Measurements from ENCODE around the gene NOS1AP. TPM values are rescaled to one million over a fixed set of nuclear protein-coding genes. Genes with fewer than 3 reads are reported as not detected.

NOS1AP gene
- polyA plus RNA-seq, 1 of the 3 experiments (the other 2 are of a cell fraction): 0.03 TPM

DNA sequence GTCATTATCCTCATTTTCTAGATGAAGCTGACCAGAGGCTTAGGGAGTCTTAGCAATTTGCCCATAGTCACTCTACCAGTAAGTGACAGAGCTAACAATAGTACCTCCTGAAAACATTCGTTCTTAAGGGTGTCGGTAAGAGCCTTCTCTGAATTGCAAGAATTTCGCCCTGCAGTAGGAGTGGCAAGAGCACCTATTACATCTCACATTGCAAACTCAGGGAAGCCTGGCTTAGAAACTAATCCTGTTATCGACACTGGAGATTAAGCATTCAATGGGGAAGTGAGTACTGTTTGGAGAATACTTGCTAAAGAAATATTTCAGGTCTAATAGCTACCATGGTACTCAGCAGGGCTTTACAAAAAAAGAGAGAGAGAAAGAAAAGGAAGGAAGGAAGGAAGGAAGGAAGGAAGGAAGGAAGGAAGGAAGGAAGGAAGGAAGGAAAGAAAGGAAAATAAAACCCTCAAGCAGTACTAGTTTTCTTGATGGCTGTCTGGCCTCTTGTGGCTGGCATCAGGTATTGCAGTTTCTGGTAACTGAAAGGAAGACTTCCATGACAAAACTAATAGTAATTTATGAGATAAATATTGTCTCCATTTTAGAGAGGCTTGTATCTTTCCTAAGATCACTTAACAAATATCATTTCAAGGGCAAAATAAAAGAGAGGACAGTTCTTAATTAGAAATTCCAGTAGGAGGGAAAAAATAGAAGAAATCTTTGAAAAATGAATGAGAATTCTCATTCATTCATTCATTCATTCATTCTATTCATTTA is 322.5 kb downstream of the NOS1AP start:
- Histone ChIP-seq H2AFZ (ENCODE audit: low read depth) (no peak overlapping the region), H3K27me3 (ENCODE audit: insufficient read depth) (peaks cover 4% of the 10 kb centered on the region; the same call in 1 of the 2 replicates), H3F3A (replicated peaks; ENCODE audit: insufficient read depth) (peaks cover 5% of the 10 kb centered on the region), H4K20me1 (ENCODE audit: insufficient read depth) (no peaks in the 10 kb centered on the region), H3K27ac (ENCODE audit: low read depth in 2 of 2, low read length in 1 of 2) (no peak overlapping the region), H3K4me1 (ENCODE audit: control insufficient read depth in 1 of 2, insufficient read depth in 2 of 2, low read depth in 1 of 2, low read length in 1 of 2) (peaks cover 0 to 19% of the 10 kb centered on the region in 2 experiments; a peak in 1 of 4 replicates), H3K4me3 (ENCODE audit: low read depth in 2 of 2, low read length in 1 of 2) (no peak overlapping the region), H3K79me2 (ENCODE audit: insufficient read depth) (no peaks in the 10 kb centered on the region), H3K9ac (no peak overlapping the region), H3K4me2 (no peak overlapping the region), H3K9me2 (no peaks in the 10 kb centered on the region), H3K36me3 (replicated peaks in 1 of 2; ENCODE audit: control insufficient read depth in 1 of 2, insufficient read depth in 2 of 2, low read length in 1 of 2) (no peaks in the 10 kb centered on the region), H3K9me3 (no peaks in the 10 kb centered on the region)
- 64% methylated on average over 4 of the region's 4 CpGs for WGBS (ENCODE audit: low lambda C conversion rate)
- ChIA-PET CTCF (interaction anchor here (0.6 to 6.2 kb wide), 33 partner anchors 8 to 599 kb away, joined by 3 to 63 read pairs (median 4); partner anchors contain the start of gene C1orf226), POLR2A (no interaction called here)
- TF ChIP-seq EP300 (IDR thresholded peaks at IDR 0.05; ENCODE audit: borderline replicate concordance in 1 of 2, low read depth in 1 of 2, low read length in 1 of 2) (no peak), SMC3 (IDR thresholded peaks at IDR 0.05; ENCODE audit: low read depth, low read length) (peak; percentile 87), RAD21 (IDR thresholded peaks at IDR 0.05; ENCODE audit: low read length) (peak; percentile 87)
- TF ChIP-seq, protein P1, sequence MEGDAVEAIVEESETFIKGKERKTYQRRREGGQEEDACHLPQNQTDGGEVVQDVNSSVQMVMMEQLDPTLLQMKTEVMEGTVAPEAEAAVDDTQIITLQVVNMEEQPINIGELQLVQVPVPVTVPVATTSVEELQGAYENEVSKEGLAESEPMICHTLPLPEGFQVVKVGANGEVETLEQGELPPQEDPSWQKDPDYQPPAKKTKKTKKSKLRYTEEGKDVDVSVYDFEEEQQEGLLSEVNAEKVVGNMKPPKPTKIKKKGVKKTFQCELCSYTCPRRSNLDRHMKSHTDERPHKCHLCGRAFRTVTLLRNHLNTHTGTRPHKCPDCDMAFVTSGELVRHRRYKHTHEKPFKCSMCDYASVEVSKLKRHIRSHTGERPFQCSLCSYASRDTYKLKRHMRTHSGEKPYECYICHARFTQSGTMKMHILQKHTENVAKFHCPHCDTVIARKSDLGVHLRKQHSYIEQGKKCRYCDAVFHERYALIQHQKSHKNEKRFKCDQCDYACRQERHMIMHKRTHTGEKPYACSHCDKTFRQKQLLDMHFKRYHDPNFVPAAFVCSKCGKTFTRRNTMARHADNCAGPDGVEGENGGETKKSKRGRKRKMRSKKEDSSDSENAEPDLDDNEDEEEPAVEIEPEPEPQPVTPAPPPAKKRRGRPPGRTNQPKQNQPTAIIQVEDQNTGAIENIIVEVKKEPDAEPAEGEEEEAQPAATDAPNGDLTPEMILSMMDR (IDR thresholded peaks at IDR 0.05): peak; percentile 80
- DNase-seq: peak; percentile 54

DNA sequence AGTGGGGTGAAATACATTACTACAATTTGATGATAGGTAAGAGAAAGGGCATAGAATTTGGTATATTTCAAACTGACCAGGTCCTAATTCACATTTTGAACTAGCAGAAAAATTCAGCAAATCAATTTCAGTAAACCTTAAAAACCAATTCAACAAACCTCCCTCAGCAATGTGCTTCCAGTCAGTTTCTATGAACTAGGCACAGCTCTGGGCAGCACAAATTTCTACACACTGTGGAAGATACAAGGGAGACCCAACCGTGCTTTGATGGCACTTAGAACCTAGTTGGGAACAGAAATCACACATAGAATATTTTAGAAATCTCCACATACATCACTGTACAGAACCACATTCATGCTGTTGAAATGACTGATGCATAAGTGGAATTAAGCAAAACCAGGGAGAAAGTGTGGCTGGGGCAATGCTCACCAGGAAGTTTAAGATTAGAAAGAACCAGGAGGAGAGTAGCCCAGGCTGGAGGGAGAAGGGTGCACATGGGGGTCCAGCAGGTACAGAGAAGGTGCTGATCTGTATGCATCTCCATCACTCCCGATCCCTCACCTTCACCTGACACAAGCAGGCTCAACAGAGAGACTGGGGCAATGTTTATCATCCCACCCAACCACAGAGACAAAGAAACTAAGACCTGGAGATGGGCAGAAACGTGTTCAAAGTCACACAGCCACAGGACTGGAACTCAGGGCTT is 326.9 kb downstream of the NOS1AP start:
- no peak overlapping the region for H3K4me2 ChIP-seq
- no peaks in the 10 kb centered on the region for H3K79me2 ChIP-seq (ENCODE audit: insufficient read depth)
- DNase-seq: no peak
- CTCF ChIA-PET: interaction anchor here (1.2 kb wide), 1 partner anchor 58 kb away, joined by 3 read pairs; no protein-coding TSS in a partner anchor
- no peaks in the 10 kb centered on the region; the same call in 1 of the 2 replicates for H3K27me3 ChIP-seq (ENCODE audit: insufficient read depth)
- no peaks in the 10 kb centered on the region for H3K9me2 ChIP-seq
- POLR2A ChIA-PET: no interaction called here
- H3K36me3 ChIP-seq (replicated peaks in 1 of 2; ENCODE audit: control insufficient read depth in 1 of 2, insufficient read depth in 2 of 2, low read length in 1 of 2): no peaks in the 10 kb centered on the region
- H3K9me3 ChIP-seq: no peaks in the 10 kb centered on the region
- H2AFZ ChIP-seq (ENCODE audit: low read depth): no peak overlapping the region
- TF ChIP-seq, protein P2, sequence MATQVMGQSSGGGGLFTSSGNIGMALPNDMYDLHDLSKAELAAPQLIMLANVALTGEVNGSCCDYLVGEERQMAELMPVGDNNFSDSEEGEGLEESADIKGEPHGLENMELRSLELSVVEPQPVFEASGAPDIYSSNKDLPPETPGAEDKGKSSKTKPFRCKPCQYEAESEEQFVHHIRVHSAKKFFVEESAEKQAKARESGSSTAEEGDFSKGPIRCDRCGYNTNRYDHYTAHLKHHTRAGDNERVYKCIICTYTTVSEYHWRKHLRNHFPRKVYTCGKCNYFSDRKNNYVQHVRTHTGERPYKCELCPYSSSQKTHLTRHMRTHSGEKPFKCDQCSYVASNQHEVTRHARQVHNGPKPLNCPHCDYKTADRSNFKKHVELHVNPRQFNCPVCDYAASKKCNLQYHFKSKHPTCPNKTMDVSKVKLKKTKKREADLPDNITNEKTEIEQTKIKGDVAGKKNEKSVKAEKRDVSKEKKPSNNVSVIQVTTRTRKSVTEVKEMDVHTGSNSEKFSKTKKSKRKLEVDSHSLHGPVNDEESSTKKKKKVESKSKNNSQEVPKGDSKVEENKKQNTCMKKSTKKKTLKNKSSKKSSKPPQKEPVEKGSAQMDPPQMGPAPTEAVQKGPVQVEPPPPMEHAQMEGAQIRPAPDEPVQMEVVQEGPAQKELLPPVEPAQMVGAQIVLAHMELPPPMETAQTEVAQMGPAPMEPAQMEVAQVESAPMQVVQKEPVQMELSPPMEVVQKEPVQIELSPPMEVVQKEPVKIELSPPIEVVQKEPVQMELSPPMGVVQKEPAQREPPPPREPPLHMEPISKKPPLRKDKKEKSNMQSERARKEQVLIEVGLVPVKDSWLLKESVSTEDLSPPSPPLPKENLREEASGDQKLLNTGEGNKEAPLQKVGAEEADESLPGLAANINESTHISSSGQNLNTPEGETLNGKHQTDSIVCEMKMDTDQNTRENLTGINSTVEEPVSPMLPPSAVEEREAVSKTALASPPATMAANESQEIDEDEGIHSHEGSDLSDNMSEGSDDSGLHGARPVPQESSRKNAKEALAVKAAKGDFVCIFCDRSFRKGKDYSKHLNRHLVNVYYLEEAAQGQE (IDR thresholded peaks at IDR 0.05; ENCODE audit: low read depth, low read length): no peak
- H3K4me1 ChIP-seq (ENCODE audit: control insufficient read depth in 1 of 2, insufficient read depth in 2 of 2, low read depth in 1 of 2, low read length in 1 of 2): peaks cover 0 to under 1% of the 10 kb centered on the region in 2 experiments; a peak in 2 of 4 replicates
- 12% methylated on average over 3 of the region's 3 CpGs for WGBS (ENCODE audit: low lambda C conversion rate)
- peaks cover 5% of the 10 kb centered on the region for H3F3A ChIP-seq (replicated peaks; ENCODE audit: insufficient read depth)
- H4K20me1 ChIP-seq (ENCODE audit: insufficient read depth): no peaks in the 10 kb centered on the region
- H3K9ac ChIP-seq: no peak overlapping the region
- H3K4me3 ChIP-seq (ENCODE audit: low read depth in 2 of 2, low read length in 1 of 2): no peak overlapping the region
- no peak overlapping the region for H3K27ac ChIP-seq (ENCODE audit: low read depth in 2 of 2, low read length in 1 of 2)

All from SK-N-SH (cell line).